K562 (cell line): ENCODE results near the gene LANCL1. TPM values are rescaled to one million over a fixed set of nuclear protein-coding genes. Genes with fewer than 3 reads are reported as not detected.

ENCODE experiments used
- RFX7 ChIP-seq: fragments of 250-450 bp; sonication (Bioruptor Pico); IDR thresholded peaks from 2 replicates; pipeline ENCODE4 v1.5.1; 2021; ENCODE audit warnings: mild to moderate bottlenecking
- U2AF1 ChIP-seq: fragments of 200-400 bp; formaldehyde crosslinking; optimal IDR thresholded peaks from 2 replicates; pipeline ENCODE3; 2017; ENCODE audit warnings: mild to moderate bottlenecking, low read depth, low read length, moderate library complexity
- polyA plus RNA-seq, 8 experiments: library from polyadenylated mRNA; depleted of rRNA in 4 of 8; stranded (reverse) in 5 of 8; unstranded in 3 of 8; fragments of >200 nt; fragmentation: Nextera tagmentation in 2 of 8; fragmentation: Illumina TruSeq in 1 of 8; extraction: Ambion mirVana in 2 of 8; extraction: Trizol in 1 of 8; gene quantifications; 2 replicates each; pipeline versions ENCODE4 v1.2.1 to v1.2.3, GENCODE V29; 2011 to 2014; ENCODE audit warnings: inconsistent platforms in 1 of 8, missing spikeins in 1 of 8
- total RNA-seq, 7 experiments: library from RNA; depleted of rRNA in 6 of 7; stranded (reverse); fragments of >200 nt in 6 of 7; fragmentation: Illumina TruSeq in 2 of 7; extraction: Trizol in 2 of 7; gene quantifications; 2 replicates each; pipeline versions ENCODE4 v1.2.1 to v1.2.3, GENCODE V29; 2011 to 2021; ENCODE audit warnings: low replicate concordance in 1 of 7
- TF ChIP-seq, protein P1 (sequence below): fragments of 250-450 bp; sonication (Bioruptor Pico); IDR thresholded peaks from 2 replicates; pipeline ENCODE4 v1.4.0; 2020
- TF ChIP-seq, protein P2 (sequence below): fragments of 250-450 bp; sonication (Bioruptor Pico); IDR thresholded peaks from 2 replicates; pipeline ENCODE4 v1.8.0; 2022; ENCODE audit warnings: inconsistent platforms
- TF ChIP-seq, protein P3 (sequence below): sonication (generic); formaldehyde crosslinking; IDR thresholded peaks from 2 replicates; pipeline ENCODE4 v1.8.0; 2022; ENCODE audit warnings: missing genetic modification reagents, mild to moderate bottlenecking, moderate library complexity, borderline replicate concordance

Gene LANCL1
- total and polyA plus RNA-seq, 9 of the 15 experiments (the other 6 are each of a cell fraction or from before 2014, with no cell fraction given): 15.3 to 56.3 (median 30.1) TPM

DNA sequence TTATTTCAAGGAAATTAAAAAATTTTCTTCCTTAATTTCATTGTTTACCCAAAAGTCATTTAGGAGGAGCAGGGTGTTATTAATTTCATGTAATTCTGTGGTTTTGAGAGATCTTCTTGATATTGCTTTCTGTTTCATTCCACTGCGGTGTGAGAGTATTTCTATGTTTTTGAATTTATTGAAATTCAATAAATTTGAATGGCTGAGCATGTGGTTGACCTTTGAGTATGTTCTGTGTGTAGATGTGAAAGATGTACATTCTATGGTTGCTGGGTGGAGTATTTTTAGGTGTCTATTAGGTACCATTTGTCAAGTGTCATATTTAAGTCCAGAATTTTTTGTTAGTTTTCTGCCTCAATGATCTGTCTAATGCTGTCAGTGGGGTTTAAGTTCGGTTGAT, 39.4 kb upstream of the LANCL1 start (continued):
- TF ChIP-seq, protein P1, sequence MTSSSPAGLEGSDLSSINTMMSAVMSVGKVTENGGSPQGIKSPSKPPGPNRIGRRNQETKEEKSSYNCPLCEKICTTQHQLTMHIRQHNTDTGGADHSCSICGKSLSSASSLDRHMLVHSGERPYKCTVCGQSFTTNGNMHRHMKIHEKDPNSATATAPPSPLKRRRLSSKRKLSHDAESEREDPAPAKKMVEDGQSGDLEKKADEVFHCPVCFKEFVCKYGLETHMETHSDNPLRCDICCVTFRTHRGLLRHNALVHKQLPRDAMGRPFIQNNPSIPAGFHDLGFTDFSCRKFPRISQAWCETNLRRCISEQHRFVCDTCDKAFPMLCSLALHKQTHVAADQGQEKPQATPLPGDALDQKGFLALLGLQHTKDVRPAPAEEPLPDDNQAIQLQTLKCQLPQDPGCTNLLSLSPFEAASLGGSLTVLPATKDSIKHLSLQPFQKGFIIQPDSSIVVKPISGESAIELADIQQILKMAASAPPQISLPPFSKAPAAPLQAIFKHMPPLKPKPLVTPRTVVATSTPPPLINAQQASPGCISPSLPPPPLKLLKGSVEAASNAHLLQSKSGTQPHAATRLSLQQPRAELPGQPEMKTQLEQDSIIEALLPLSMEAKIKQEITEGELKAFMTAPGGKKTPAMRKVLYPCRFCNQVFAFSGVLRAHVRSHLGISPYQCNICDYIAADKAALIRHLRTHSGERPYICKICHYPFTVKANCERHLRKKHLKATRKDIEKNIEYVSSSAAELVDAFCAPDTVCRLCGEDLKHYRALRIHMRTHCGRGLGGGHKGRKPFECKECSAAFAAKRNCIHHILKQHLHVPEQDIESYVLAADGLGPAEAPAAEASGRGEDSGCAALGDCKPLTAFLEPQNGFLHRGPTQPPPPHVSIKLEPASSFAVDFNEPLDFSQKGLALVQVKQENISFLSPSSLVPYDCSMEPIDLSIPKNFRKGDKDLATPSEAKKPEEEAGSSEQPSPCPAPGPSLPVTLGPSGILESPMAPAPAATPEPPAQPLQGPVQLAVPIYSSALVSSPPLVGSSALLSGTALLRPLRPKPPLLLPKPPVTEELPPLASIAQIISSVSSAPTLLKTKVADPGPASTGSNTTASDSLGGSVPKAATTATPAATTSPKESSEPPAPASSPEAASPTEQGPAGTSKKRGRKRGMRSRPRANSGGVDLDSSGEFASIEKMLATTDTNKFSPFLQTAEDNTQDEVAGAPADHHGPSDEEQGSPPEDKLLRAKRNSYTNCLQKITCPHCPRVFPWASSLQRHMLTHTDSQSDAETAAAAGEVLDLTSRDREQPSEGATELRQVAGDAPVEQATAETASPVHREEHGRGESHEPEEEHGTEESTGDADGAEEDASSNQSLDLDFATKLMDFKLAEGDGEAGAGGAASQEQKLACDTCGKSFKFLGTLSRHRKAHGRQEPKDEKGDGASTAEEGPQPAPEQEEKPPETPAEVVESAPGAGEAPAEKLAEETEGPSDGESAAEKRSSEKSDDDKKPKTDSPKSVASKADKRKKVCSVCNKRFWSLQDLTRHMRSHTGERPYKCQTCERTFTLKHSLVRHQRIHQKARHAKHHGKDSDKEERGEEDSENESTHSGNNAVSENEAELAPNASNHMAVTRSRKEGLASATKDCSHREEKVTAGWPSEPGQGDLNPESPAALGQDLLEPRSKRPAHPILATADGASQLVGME (CRISPR knock-in tag): no peak
- TF ChIP-seq U2AF1: no peak
- no peak for TF ChIP-seq RFX7 (CRISPR knock-in tag)
- TF ChIP-seq, protein P2, sequence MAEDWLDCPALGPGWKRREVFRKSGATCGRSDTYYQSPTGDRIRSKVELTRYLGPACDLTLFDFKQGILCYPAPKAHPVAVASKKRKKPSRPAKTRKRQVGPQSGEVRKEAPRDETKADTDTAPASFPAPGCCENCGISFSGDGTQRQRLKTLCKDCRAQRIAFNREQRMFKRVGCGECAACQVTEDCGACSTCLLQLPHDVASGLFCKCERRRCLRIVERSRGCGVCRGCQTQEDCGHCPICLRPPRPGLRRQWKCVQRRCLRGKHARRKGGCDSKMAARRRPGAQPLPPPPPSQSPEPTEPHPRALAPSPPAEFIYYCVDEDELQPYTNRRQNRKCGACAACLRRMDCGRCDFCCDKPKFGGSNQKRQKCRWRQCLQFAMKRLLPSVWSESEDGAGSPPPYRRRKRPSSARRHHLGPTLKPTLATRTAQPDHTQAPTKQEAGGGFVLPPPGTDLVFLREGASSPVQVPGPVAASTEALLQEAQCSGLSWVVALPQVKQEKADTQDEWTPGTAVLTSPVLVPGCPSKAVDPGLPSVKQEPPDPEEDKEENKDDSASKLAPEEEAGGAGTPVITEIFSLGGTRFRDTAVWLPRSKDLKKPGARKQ (CRISPR knock-in tag): no peak
- TF ChIP-seq, protein P3, sequence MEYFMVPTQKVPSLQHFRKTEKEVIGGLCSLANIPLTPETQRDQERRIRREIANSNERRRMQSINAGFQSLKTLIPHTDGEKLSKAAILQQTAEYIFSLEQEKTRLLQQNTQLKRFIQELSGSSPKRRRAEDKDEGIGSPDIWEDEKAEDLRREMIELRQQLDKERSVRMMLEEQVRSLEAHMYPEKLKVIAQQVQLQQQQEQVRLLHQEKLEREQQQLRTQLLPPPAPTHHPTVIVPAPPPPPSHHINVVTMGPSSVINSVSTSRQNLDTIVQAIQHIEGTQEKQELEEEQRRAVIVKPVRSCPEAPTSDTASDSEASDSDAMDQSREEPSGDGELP (CRISPR knock-in tag): no peak
